ENCODE measurements around the gene HEATR5A. TPM values are rescaled to one million over a fixed set of nuclear protein-coding genes. Genes with fewer than 3 reads are reported as not detected.

HEATR5A gene
- total and polyA plus RNA-seq, 2 of the 13 experiments (the other 11 are each of a cell fraction or from before 2014, with no cell fraction given) = 36.4 to 105 TPM

GRCh38 chr14:31457665-31458659, 37.6 kb upstream of the HEATR5A start:
- Histone ChIP-seq H3K36me3 (replicated peaks in 1 of 2; ENCODE audit: control insufficient read depth in 1 of 2, insufficient read depth in 2 of 2, low read length in 2 of 2) (peaks cover 0 to 1% of the 10 kb centered on the region in 2 experiments; a peak in 2 of 5 replicates), H3K4me2 (ENCODE audit: low read depth, low read length) (peak overlapping the region; percentile 93), H3K9me3 (ENCODE audit: low read length) (no peaks in the 10 kb centered on the region), H2AFZ (ENCODE audit: low read length) (peak overlapping the region; percentile 79), H3K27me3 (ENCODE audit: control insufficient read depth in 1 of 2, insufficient read depth in 2 of 2, low read length in 2 of 2) (no peaks in the 10 kb centered on the region; a peak in 1 of 5 replicates), H3K79me2 (ENCODE audit: insufficient read depth, low read length) (peaks cover 11% of the 10 kb centered on the region), H3K27ac (ENCODE audit: extremely low read length, insufficient read depth, low read length) (peak overlapping the region; percentile 87), H3K9ac (ENCODE audit: insufficient read depth, low read depth, low read length) (peak overlapping the region; percentile 93), H4K20me1 (ENCODE audit: insufficient read depth, low read length) (no peaks in the 10 kb centered on the region), H3K4me1 (ENCODE audit: insufficient read depth, low read length) (peaks cover 21% of the 10 kb centered on the region), H3K4me3 (replicated peaks in 1 of 3; ENCODE audit: insufficient read depth in 1 of 3, low read depth in 2 of 3, low read length in 3 of 3) (peak overlapping the region; percentile 66 to 88 (median 84))
- peak; percentile 22 for ATAC-seq
- ChIA-PET CTCF (ENCODE audit: low intra/inter-chr PET ratio, low total read pairs) (no interaction called here), POLR2A (interaction anchor here (0.5 to 4.4 kb wide), 33 partner anchors 8 to 836 kb away, joined by 3 to 181 read pairs (median 4); partner anchors contain the start of genes ARHGAP5, HEATR5A, HECTD1 and NUBPL)
- WGBS (ENCODE audit: low lambda C conversion rate) = under 1% methylated on average over 11 of the region's 11 CpGs
- in situ Hi-C loops (cut with HindIII; ENCODE audit: extremely low pct_ligation_motif_present, low pct_unique_long_range_greater_than_20kb) (loop anchor here (5.0 kb wide), 1 partner anchor 36 kb away; the partner anchor contains the start of gene HEATR5A), intact Hi-C loops (cut with micrococcal nuclease; ENCODE audit: unreplicated experiment) (loop anchor here (1.0 to 5.0 kb wide), 6 partner anchors 38 to 799 kb away; partner anchors contain the start of genes HEATR5A, HECTD1, NUBPL and RNU6-7)
- BruUV-seq (replicated peaks) = TSS peak; percentile 94
- DNase-seq (ENCODE audit: low spot score) = peak; percentile 93
- no peak for FAIRE-seq
- TF ChIP-seq RCOR2 (CRISPR knock-in tag; IDR thresholded peaks at IDR 0.05) (peak; percentile 48; the same call in 1 of the 2 replicates), SP1 (IDR thresholded peaks at IDR 0.05) (no peak), SP1 (CRISPR knock-in tag; IDR thresholded peaks at IDR 0.05) (no peak), ZNF383 (CRISPR knock-in tag; IDR thresholded peaks at IDR 0.05; ENCODE audit: borderline replicate concordance) (no peak), KLF6 (CRISPR knock-in tag; IDR thresholded peaks at IDR 0.05) (peak; percentile 48; the same call in 1 of the 2 replicates), HNRNPK (IDR thresholded peaks at IDR 0.05; ENCODE audit: low read depth, low read length, poor library complexity, severe bottlenecking) (no peak), MAFK (conservative IDR thresholded peaks at IDR 0.05 in 1 of 2, IDR thresholded peaks at IDR 0.05 in 1 of 2; ENCODE audit: low read length in 2 of 2) (peak in 1 of 2 experiments; percentile 13; a peak in 2 of 4 replicates), TBX3 (IDR thresholded peaks at IDR 0.05; ENCODE audit: borderline replicate concordance) (peak; percentile 80; the same call in 1 of the 2 replicates), GABPA (IDR thresholded peaks at IDR 0.05; ENCODE audit: low read depth, low read length) (no peak), GABPA (CRISPR knock-in tag; IDR thresholded peaks at IDR 0.05; ENCODE audit: low read depth) (peak; percentile 7; the same call in 1 of the 2 replicates), NFKBIZ (CRISPR knock-in tag; IDR thresholded peaks at IDR 0.05) (no peak), ARHGAP35 (CRISPR knock-in tag; IDR thresholded peaks at IDR 0.05; ENCODE audit: borderline replicate concordance) (no peak), KLF16 (CRISPR knock-in tag; IDR thresholded peaks at IDR 0.05) (0 out of 4 replicates have a peak, but pooled peaks of 1 of the 2 experiments have one; percentile 56), FOXK1 (CRISPR knock-in tag; IDR thresholded peaks at IDR 0.05; ENCODE audit: borderline replicate concordance, low read depth) (peak; percentile 89), U2AF2 (IDR thresholded peaks at IDR 0.05; ENCODE audit: low read depth, low read length) (no peak), HMG20A (CRISPR knock-in tag; IDR thresholded peaks at IDR 0.05; ENCODE audit: borderline replicate concordance) (peak; percentile 71), ZNF780A (CRISPR knock-in tag; IDR thresholded peaks at IDR 0.05) (peak; percentile 55; the same call in 1 of the 2 replicates), EP300 (IDR thresholded peaks at IDR 0.05; ENCODE audit: low read depth in 2 of 2, low read length in 2 of 2) (peak; percentile 38 to 67; a peak in 2 of 4 replicates), EP300 (CRISPR knock-in tag; IDR thresholded peaks at IDR 0.05; ENCODE audit: borderline replicate concordance) (peak; percentile 58), KDM5A (IDR thresholded peaks at IDR 0.05; ENCODE audit: borderline replicate concordance, low read length) (peak; percentile 77; the same call in 1 of the 2 replicates), ZNF460 (CRISPR knock-in tag; IDR thresholded peaks at IDR 0.05; ENCODE audit: borderline replicate concordance) (no peak), ELF1 (CRISPR knock-in tag; IDR thresholded peaks at IDR 0.05) (0 out of 2 replicates have a peak, but pooled peaks have one; percentile 22), ZBTB20 (CRISPR knock-in tag; IDR thresholded peaks at IDR 0.05; ENCODE audit: borderline replicate concordance, low read depth) (peak; percentile 97; the same call in 1 of the 2 replicates), KDM1A (CRISPR knock-in tag; IDR thresholded peaks at IDR 0.05) (0 out of 2 replicates have a peak, but pooled peaks have one; percentile 15), NKX3-1 (CRISPR knock-in tag; IDR thresholded peaks at IDR 0.05) (peak; percentile 90), MIXL1 (CRISPR knock-in tag; IDR thresholded peaks at IDR 0.05) (0 out of 2 replicates have a peak, but pooled peaks have one; percentile 50)
